Loucy (cell line): Measurements from ENCODE around the gene DCTN2.

Experiments
- EZH2phosphoT487 ChIP-seq: fragments of 200-600 bp; IDR thresholded peaks from 2 replicates; pipeline ENCODE4 v1.6.1; 2018; ENCODE audit warnings: antibody characterized with exemption, mild to moderate bottlenecking, moderate library complexity, borderline replicate concordance
- TF ChIP-seq, protein P1 (sequence below): fragments of 200-600 bp; sonication (generic); conservative IDR thresholded peaks from 2 replicates; pipeline ENCODE4 v1.5.1; 2014; ENCODE audit warnings: mild to moderate bottlenecking, antibody characterized with exemption, low read length

DNA sequence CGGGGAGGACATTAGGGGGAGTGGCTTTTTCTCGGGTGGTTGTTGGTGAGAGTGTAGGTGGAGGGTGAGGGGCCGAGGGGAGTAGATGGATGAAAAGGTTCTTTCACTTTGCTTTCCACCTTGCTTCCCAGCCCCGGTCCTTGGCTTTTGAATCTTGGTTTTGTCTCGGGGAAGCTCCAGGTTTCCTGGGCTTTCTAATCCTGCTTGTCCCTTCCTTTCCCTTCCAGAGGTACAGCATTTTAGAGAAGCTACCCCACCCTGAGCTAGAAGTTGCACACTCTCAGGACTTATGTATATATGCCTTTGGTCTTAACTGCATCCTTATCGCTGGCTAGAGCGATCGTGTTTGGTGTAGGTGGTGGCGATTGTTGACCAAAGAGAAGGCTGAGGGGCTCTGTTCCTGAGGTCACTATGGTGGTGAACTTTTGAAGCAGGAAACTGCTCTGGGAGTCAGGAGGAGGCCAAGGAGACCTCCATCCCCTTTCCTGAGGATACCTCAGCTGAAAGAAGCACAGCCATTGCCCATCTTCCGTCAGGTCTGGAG lies 44.9 kb upstream of the DCTN2 start:
- TF ChIP-seq, protein P1, sequence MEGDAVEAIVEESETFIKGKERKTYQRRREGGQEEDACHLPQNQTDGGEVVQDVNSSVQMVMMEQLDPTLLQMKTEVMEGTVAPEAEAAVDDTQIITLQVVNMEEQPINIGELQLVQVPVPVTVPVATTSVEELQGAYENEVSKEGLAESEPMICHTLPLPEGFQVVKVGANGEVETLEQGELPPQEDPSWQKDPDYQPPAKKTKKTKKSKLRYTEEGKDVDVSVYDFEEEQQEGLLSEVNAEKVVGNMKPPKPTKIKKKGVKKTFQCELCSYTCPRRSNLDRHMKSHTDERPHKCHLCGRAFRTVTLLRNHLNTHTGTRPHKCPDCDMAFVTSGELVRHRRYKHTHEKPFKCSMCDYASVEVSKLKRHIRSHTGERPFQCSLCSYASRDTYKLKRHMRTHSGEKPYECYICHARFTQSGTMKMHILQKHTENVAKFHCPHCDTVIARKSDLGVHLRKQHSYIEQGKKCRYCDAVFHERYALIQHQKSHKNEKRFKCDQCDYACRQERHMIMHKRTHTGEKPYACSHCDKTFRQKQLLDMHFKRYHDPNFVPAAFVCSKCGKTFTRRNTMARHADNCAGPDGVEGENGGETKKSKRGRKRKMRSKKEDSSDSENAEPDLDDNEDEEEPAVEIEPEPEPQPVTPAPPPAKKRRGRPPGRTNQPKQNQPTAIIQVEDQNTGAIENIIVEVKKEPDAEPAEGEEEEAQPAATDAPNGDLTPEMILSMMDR: no peak
- TF ChIP-seq EZH2phosphoT487: no peak
